ENCODE results near the gene FOXB2. TPM values are rescaled to one million over a fixed set of nuclear protein-coding genes. Genes with fewer than 3 reads are reported as not detected.
"Not testable (repeated sequence)": the region's sequence is repeated elsewhere in the genome, so short reads cannot be mapped to it uniquely, and the experiment has no call there.

Gene FOXB2
- total RNA-seq = not detected in 2 replicates

GRCh38 chr9:77019236-77019925 is at the start of gene FOXB2:
FOXB2 (plus strand) TSS chr9:77019655; CDS start chr9:77019655, 0 bp downstream.
- Mint-ChIP-seq H3K27me3 (peaks cover 79% of the 10 kb centered on the region), H3K4me3 (peak within 1 kb of the TSS; percentile 26), H3K36me3 (ENCODE audit: low read depth) (peaks cover 14% of the 10 kb centered on the region), H3K27ac (peak within 1 kb of the TSS; percentile 76), H3K9me3 (peaks cover 14% of the 10 kb centered on the region), H3K4me1 (peaks cover 9% of the 10 kb centered on the region)
- DNase-seq = no peak
- intact Hi-C loops (cut with micrococcal nuclease) = loop anchor here (10.0 kb wide), 1 partner anchor 115 kb away; the partner anchor contains the start of gene PRUNE2

DNA sequence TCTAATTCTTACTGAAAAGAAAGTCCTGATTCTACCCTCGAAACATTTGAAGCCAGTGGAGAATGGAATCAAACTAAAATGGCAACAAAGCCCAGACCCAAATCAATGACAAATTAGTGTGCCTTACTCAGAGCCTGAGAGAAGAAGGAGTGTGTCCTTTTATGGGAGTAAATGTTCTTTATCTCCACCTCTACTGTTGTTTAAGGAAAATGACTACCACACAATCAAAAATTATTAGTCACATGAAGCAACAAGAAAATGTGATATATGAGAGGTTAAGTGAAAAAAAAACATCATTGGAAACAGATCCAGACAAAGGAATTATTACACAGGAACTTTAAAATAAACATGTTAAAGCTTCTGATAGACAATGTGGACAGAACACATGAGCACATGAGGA is 49.7 kb upstream of the FOXB2 start:
- H3K27ac Mint-ChIP-seq = no peak overlapping the region
- H3K4me3 Mint-ChIP-seq = no peak overlapping the region
- H3K36me3 Mint-ChIP-seq (ENCODE audit: low read depth) = no peaks in the 10 kb centered on the region
- H3K27me3 Mint-ChIP-seq = no peaks in the 10 kb centered on the region
- no peaks in the 10 kb centered on the region for H3K9me3 Mint-ChIP-seq
- H3K4me1 Mint-ChIP-seq = no peaks in the 10 kb centered on the region
- no peak for DNase-seq
- intact Hi-C loops (cut with micrococcal nuclease) = no loop called here

DNA sequence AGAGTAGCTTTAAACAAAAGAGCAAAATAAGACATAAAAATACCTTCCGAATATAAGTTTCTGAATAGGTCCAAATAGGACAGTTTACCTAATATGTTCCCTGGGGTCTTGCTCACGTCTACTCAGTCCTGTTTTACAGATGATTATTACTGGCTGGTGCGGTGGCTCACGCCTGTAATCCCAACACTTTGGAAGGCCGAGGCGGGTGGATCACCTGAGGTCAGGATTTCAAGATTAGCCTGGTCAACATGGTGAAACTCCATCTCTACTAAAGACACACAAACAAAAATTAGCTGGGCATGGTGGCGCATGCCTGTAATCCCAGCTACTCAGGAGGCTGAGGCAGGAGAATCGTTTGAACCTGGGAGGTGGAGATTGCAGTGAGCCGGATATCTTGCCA is 40.6 kb upstream of the FOXB2 start:
- H3K27ac Mint-ChIP-seq; DNase-seq; H3K36me3 Mint-ChIP-seq (ENCODE audit: low read depth); H3K27me3 Mint-ChIP-seq; H3K9me3 Mint-ChIP-seq; intact Hi-C loops (cut with micrococcal nuclease); H3K4me3 Mint-ChIP-seq; H3K4me1 Mint-ChIP-seq: not testable (repeated sequence)

GRCh38 chr9:76980566-76980965 is 38.9 kb upstream of the FOXB2 start:
- H3K27me3 Mint-ChIP-seq = no peaks in the 10 kb centered on the region
- H3K4me1 Mint-ChIP-seq = no peaks in the 10 kb centered on the region
- DNase-seq = no peak
- intact Hi-C loops (cut with micrococcal nuclease) = no loop called here
- no peaks in the 10 kb centered on the region for H3K36me3 Mint-ChIP-seq (ENCODE audit: low read depth)
- no peak overlapping the region for H3K27ac Mint-ChIP-seq
- no peaks in the 10 kb centered on the region for H3K9me3 Mint-ChIP-seq
- no peak overlapping the region for H3K4me3 Mint-ChIP-seq

DNA sequence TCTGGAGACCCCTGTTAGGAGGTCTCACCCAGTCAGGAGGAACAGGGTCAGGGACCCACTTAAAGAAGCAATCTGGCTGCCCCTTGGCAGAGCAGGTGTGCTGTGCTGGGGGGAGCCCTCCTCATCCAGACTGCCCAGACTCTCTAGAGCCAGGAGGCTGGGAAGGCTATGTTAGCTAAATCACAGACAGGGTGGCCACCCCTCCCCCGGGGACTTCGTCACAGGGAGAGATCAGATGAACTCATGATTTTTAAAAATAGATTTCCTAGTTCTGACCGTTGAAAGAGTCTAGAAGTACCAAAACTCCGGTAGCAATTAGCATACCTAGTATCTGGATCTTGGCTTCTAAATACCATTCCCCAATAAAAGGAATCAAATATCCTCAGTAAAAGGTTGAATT is 35.0 kb upstream of the FOXB2 start:
- H3K9me3 Mint-ChIP-seq = no peaks in the 10 kb centered on the region
- intact Hi-C loops (cut with micrococcal nuclease) = no loop called here
- H3K4me3 Mint-ChIP-seq = no peak overlapping the region
- H3K27ac Mint-ChIP-seq = no peak overlapping the region
- no peaks in the 10 kb centered on the region for H3K4me1 Mint-ChIP-seq
- no peaks in the 10 kb centered on the region for H3K27me3 Mint-ChIP-seq
- no peak for DNase-seq
- H3K36me3 Mint-ChIP-seq (ENCODE audit: low read depth) = no peaks in the 10 kb centered on the region

DNA sequence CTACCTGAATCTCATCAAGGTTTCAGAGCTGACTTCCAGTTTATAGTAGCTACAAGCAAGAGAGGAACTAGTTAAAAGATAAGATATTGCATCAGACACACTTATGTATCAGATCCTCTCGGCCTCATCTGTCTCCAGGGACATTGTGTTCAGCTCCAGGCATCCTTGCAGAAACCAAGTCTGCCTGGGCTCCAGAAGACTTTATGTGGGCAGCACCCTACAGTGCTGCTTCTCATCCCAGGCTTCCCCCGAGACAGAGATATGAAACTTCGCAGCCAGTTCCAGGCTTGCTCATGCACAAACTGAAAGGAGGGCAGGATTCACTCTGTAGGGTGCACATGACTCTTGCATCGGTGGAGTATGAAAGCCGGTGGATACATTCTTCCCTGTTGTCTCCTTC is 33.9 kb upstream of the FOXB2 start:
- Mint-ChIP-seq H3K27me3 (no peaks in the 10 kb centered on the region), H3K27ac (no peak overlapping the region), H3K36me3 (ENCODE audit: low read depth) (no peaks in the 10 kb centered on the region), H3K4me1 (no peaks in the 10 kb centered on the region), H3K9me3 (no peaks in the 10 kb centered on the region), H3K4me3 (no peak overlapping the region)
- intact Hi-C loops (cut with micrococcal nuclease) = no loop called here
- DNase-seq = no peak

- H3K9me3 Mint-ChIP-seq = no peaks in the 10 kb centered on the region
- H3K36me3 Mint-ChIP-seq (ENCODE audit: low read depth) = no peaks in the 10 kb centered on the region
- H3K27me3 Mint-ChIP-seq = no peaks in the 10 kb centered on the region
- no peak overlapping the region for H3K27ac Mint-ChIP-seq
- no peaks in the 10 kb centered on the region for H3K4me1 Mint-ChIP-seq
- H3K4me3 Mint-ChIP-seq = no peak overlapping the region
- intact Hi-C loops (cut with micrococcal nuclease) = no loop called here
- DNase-seq = no peak
Measured at GRCh38 chr9:76987594-76988200, 31.8 kb upstream of the FOXB2 start.

GRCh38 chr9:76988941-76989340 is 30.5 kb upstream of the FOXB2 start:
- DNase-seq = no peak
- intact Hi-C loops (cut with micrococcal nuclease) = no loop called here
- no peak overlapping the region for H3K4me3 Mint-ChIP-seq
- no peaks in the 10 kb centered on the region for H3K4me1 Mint-ChIP-seq
- no peak overlapping the region for H3K27ac Mint-ChIP-seq
- H3K27me3 Mint-ChIP-seq = no peaks in the 10 kb centered on the region
- no peaks in the 10 kb centered on the region for H3K36me3 Mint-ChIP-seq (ENCODE audit: low read depth)
- H3K9me3 Mint-ChIP-seq = no peaks in the 10 kb centered on the region

DNA sequence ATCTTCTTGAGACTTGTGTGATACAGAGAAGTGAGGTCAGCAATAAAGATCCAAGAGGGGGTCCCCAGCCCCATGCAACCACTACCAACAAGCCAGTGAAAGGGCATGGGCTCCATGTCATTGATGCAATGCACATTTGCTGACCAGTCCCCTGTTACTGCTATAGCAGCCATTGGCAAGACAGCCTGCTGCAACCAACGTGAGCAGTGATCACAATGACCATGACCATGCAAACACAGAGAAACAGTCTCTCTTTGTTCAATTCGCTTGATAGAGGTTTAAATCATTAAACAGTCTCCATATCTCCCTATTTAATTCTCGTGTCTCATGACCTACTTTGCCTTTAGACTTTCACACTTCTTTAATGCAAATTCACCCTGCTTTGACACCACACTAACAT is 30.0 kb upstream of the FOXB2 start:
- no peak for DNase-seq
- H3K4me1 Mint-ChIP-seq = no peaks in the 10 kb centered on the region
- H3K36me3 Mint-ChIP-seq (ENCODE audit: low read depth) = no peaks in the 10 kb centered on the region
- no peaks in the 10 kb centered on the region for H3K27me3 Mint-ChIP-seq
- intact Hi-C loops (cut with micrococcal nuclease) = no loop called here
- no peak overlapping the region for H3K27ac Mint-ChIP-seq
- no peak overlapping the region for H3K4me3 Mint-ChIP-seq
- no peaks in the 10 kb centered on the region for H3K9me3 Mint-ChIP-seq

- H3K4me3 Mint-ChIP-seq = no peak overlapping the region
- H3K36me3 Mint-ChIP-seq (ENCODE audit: low read depth) = no peaks in the 10 kb centered on the region
- no peaks in the 10 kb centered on the region for H3K4me1 Mint-ChIP-seq
- H3K9me3 Mint-ChIP-seq = no peaks in the 10 kb centered on the region
- no peaks in the 10 kb centered on the region for H3K27me3 Mint-ChIP-seq
- H3K27ac Mint-ChIP-seq = no peak overlapping the region
- intact Hi-C loops (cut with micrococcal nuclease) = no loop called here
- DNase-seq = no peak
Measured at GRCh38 chr9:76996700-76997099, 22.8 kb upstream of the FOXB2 start.

DNA sequence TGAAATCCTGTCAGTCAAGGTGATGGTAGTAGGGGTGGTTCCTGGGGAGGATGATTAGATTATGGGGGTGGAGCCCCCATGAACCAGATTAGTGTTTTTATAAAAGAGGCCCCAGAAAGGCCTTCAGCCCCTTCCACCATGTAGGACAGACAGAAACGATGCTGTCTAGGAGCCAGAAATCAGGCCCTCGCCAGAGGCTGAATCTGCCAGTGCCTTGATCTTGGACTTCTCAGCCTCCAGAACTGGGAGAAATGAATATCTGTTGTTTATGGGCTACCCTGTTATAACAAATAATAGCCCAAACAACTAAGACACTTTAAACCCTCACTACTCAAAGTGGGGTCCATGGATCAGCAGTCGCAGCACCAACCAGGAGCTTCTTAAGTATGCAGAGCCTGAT is 20.2 kb upstream of the FOXB2 start:
- DNase-seq = no peak
- peaks cover 4% of the 10 kb centered on the region for H3K27me3 Mint-ChIP-seq
- intact Hi-C loops (cut with micrococcal nuclease) = no loop called here

GRCh38 chr9:77000330-77000729 is 19.1 kb upstream of the FOXB2 start:
- Mint-ChIP-seq H3K36me3 (ENCODE audit: low read depth) (no peaks in the 10 kb centered on the region), H3K9me3 (no peaks in the 10 kb centered on the region), H3K27me3 (peaks cover 7% of the 10 kb centered on the region), H3K4me3 (no peak overlapping the region), H3K4me1 (no peaks in the 10 kb centered on the region), H3K27ac (no peak overlapping the region)
- DNase-seq = no peak
- intact Hi-C loops (cut with micrococcal nuclease) = no loop called here

More for the DNA sequence above, 20.2 kb upstream of the FOXB2 start:
- Mint-ChIP-seq H3K9me3 (no peaks in the 10 kb centered on the region), H3K27ac (no peak overlapping the region), H3K4me1 (no peaks in the 10 kb centered on the region), H3K36me3 (ENCODE audit: low read depth) (no peaks in the 10 kb centered on the region), H3K4me3 (no peak overlapping the region)

- H3K9me3 Mint-ChIP-seq = no peaks in the 10 kb centered on the region
- H3K27ac Mint-ChIP-seq = no peak overlapping the region
- H3K27me3 Mint-ChIP-seq = peaks cover 14% of the 10 kb centered on the region
- H3K36me3 Mint-ChIP-seq (ENCODE audit: low read depth) = no peaks in the 10 kb centered on the region
- H3K4me3 Mint-ChIP-seq = no peak overlapping the region
- DNase-seq = no peak
- intact Hi-C loops (cut with micrococcal nuclease) = no loop called here
- no peaks in the 10 kb centered on the region for H3K4me1 Mint-ChIP-seq
Measured at GRCh38 chr9:77003366-77003765, 16.1 kb upstream of the FOXB2 start.

- Mint-ChIP-seq H3K27me3 (peaks cover 19% of the 10 kb centered on the region), H3K4me3 (no peak overlapping the region), H3K36me3 (ENCODE audit: low read depth) (no peaks in the 10 kb centered on the region), H3K9me3 (no peaks in the 10 kb centered on the region), H3K4me1 (no peaks in the 10 kb centered on the region), H3K27ac (no peak overlapping the region)
- no peak for DNase-seq
- intact Hi-C loops (cut with micrococcal nuclease) = no loop called here
Measured at GRCh38 chr9:77005216-77005615, 14.2 kb upstream of the FOXB2 start.

GRCh38 chr9:77010527-77010926 is 8.9 kb upstream of the FOXB2 start:
- Mint-ChIP-seq H3K9me3 (peaks cover 2% of the 10 kb centered on the region), H3K4me1 (peaks cover 4% of the 10 kb centered on the region), H3K27me3 (peaks cover 61% of the 10 kb centered on the region), H3K27ac (no peak overlapping the region), H3K36me3 (ENCODE audit: low read depth) (no peaks in the 10 kb centered on the region), H3K4me3 (no peak overlapping the region)
- intact Hi-C loops (cut with micrococcal nuclease) = loop anchor here (5.0 to 10.0 kb wide), 2 partner anchors 106 to 563 kb away; partner anchors contain the start of gene PRUNE2
- DNase-seq = no peak
